CD4-positive, CD25-positive, alpha-beta regulatory T cell (primary cell): Measurements from ENCODE around the gene DLG2. TPM values are rescaled to one million over a fixed set of nuclear protein-coding genes. Genes with fewer than 3 reads are reported as not detected.

Experiments used
- ATAC-seq, 2 donors: fragments of 150-1000 bp; cut with Tn5 transposase; one replicate each; pipeline ENCODE4 v1.10.0; 2021; ENCODE audit warnings: low read depth in 2 of 2, moderate number of reproducible peaks in 2 of 2, moderate library complexity in 1 of 2
- DNase-seq, 3 donors: peaks; one replicate each; pipeline versions ENCODE4 v3.0.0 to v3.0.0-alpha.2; 2012 to 2022; ENCODE audit warnings: mixed read lengths in 1 of 3
- H3K27ac ChIP-seq: one replicate; pipeline ENCODE4 v1.7.0; 2013; ENCODE audit warnings: mild to moderate bottlenecking, low read length; ENCODE audit not compliant: insufficient read depth, poor library complexity, severe bottlenecking
- H3K27me3 ChIP-seq: one replicate; pipeline ENCODE4 v1.7.0; 2013; ENCODE audit warnings: low read length; ENCODE audit not compliant: control insufficient read depth, insufficient read depth
- H3K36me3 ChIP-seq: one replicate; pipeline ENCODE4 v1.7.0; 2013; ENCODE audit warnings: mild to moderate bottlenecking, low read length, moderate library complexity; ENCODE audit not compliant: control insufficient read depth, insufficient read depth
- H3K4me1 ChIP-seq: 2 replicates; pipeline ENCODE4 v1.7.0; 2013; ENCODE audit warnings: mild to moderate bottlenecking, low read length; ENCODE audit not compliant: insufficient read depth, control insufficient read depth, poor library complexity, severe bottlenecking
- H3K4me3 ChIP-seq: one replicate; pipeline ENCODE4 v1.7.0; 2013; ENCODE audit warnings: low read depth, mild to moderate bottlenecking, low read length, moderate library complexity
- H3K9me3 ChIP-seq, 2 experiments: 1 replicate in 1 of 2; 2 replicates in 1 of 2; pipeline ENCODE4 v1.7.0; 2013; ENCODE audit warnings: low read length in 2 of 2, mild to moderate bottlenecking in 1 of 2, moderate library complexity in 1 of 2; ENCODE audit not compliant: control insufficient read depth in 2 of 2
- H3K27ac Mint-ChIP-seq, 3 donors: one replicate each; pipeline ENCODE4 v1.8.0; 2020 to 2022; ENCODE audit warnings: mild to moderate bottlenecking in 3 of 3, mixed read lengths in 3 of 3, moderate library complexity in 2 of 3
- H3K27me3 Mint-ChIP-seq: one replicate; pipeline ENCODE4 v1.8.0; 2022; ENCODE audit warnings: mild to moderate bottlenecking, mixed read lengths
- H3K36me3 Mint-ChIP-seq: one replicate; pipeline ENCODE4 v1.8.0; 2020; ENCODE audit warnings: mixed read lengths
- H3K4me1 Mint-ChIP-seq, 4 donors: one replicate each; pipeline ENCODE4 v1.8.0; 2020 to 2022; ENCODE audit warnings: mixed read lengths in 4 of 4, mild to moderate bottlenecking in 1 of 4
- H3K4me3 Mint-ChIP-seq, 4 donors: one replicate each; pipeline ENCODE4 v1.8.0; 2020 to 2022; ENCODE audit warnings: mild to moderate bottlenecking in 4 of 4, mixed read lengths in 4 of 4, moderate library complexity in 3 of 4
- H3K9me3 Mint-ChIP-seq, 7 donors: one replicate each; pipeline ENCODE4 v1.8.0; 2020 to 2022; ENCODE audit warnings: mixed read lengths in 7 of 7, mild to moderate bottlenecking in 3 of 7, moderate library complexity in 2 of 7
- polyA plus RNA-seq, 4 donors: library from polyadenylated mRNA; unstranded; fragments of 300-500 nt; fragmentation: Illumina TruSeq; gene quantifications; one replicate each; pipeline ENCODE4 v1.2.3, GENCODE V29; 2021
- total RNA-seq: library from RNA; stranded (reverse); gene quantifications from one replicate; pipeline ENCODE4 v1.2.3, GENCODE V29; 2022

Gene DLG2
- total and polyA plus RNA-seq, 5 donors from 2014 or later = 0.26 to 2.0 (median 0.94) TPM

- Histone ChIP-seq H3K27me3 (no peaks in the 10 kb centered on the region), H3K36me3 (no peaks in the 10 kb centered on the region), H3K4me3 (no peak overlapping the region), H3K4me1 (no peaks in the 10 kb centered on the region), H3K9me3 (no peaks in the 10 kb centered on the region), H3K27ac (no peak overlapping the region)
- ATAC-seq = no peak
- DNase-seq = peak in 1 of 3 donors; percentile 34
- no peak overlapping the region for H3K27ac Mint-ChIP-seq
- H3K27me3 Mint-ChIP-seq = peaks cover 3% of the 10 kb centered on the region
- H3K4me3 Mint-ChIP-seq = no peak overlapping the region
- peaks cover 0 to 10% (median 2%) of the 10 kb centered on the region in 7 donors for H3K9me3 Mint-ChIP-seq
- no peaks in the 10 kb centered on the region for H3K36me3 Mint-ChIP-seq
- no peaks in the 10 kb centered on the region for H3K4me1 Mint-ChIP-seq
Observed at GRCh38 chr11:84714316-84714780, 912.8 kb downstream of the DLG2 start.

GRCh38 chr11:84691830-84692229 is 935.3 kb downstream of the DLG2 start:
- H3K27ac Mint-ChIP-seq = no peak overlapping the region
- Histone ChIP-seq H3K27ac (no peak overlapping the region), H3K27me3 (no peaks in the 10 kb centered on the region), H3K9me3 (no peaks in the 10 kb centered on the region), H3K36me3 (no peaks in the 10 kb centered on the region), H3K4me1 (no peaks in the 10 kb centered on the region), H3K4me3 (no peak overlapping the region)
- no peaks in the 10 kb centered on the region for H3K4me1 Mint-ChIP-seq
- H3K36me3 Mint-ChIP-seq = no peaks in the 10 kb centered on the region
- H3K9me3 Mint-ChIP-seq = peaks cover 0 to 30% (median 9%) of the 10 kb centered on the region in 7 donors
- no peak overlapping the region for H3K4me3 Mint-ChIP-seq
- H3K27me3 Mint-ChIP-seq = no peaks in the 10 kb centered on the region
- DNase-seq (no peak), ATAC-seq (no peak)

GRCh38 chr11:84687433-84687832 is 939.7 kb downstream of the DLG2 start:
- peaks cover 2 to 29% (median 13%) of the 10 kb centered on the region in 7 donors for H3K9me3 Mint-ChIP-seq

GRCh38 chr11:84686716-84687115 is 940.4 kb downstream of the DLG2 start:
- ATAC-seq (no peak), DNase-seq (no peak)
- H3K36me3 Mint-ChIP-seq = no peaks in the 10 kb centered on the region
- no peak overlapping the region for H3K4me3 Mint-ChIP-seq
- Histone ChIP-seq H3K36me3 (no peaks in the 10 kb centered on the region), H3K27ac (no peak overlapping the region), H3K27me3 (no peaks in the 10 kb centered on the region), H3K9me3 (peaks cover 0 to 3% of the 10 kb centered on the region in 2 experiments), H3K4me3 (no peak overlapping the region), H3K4me1 (no peaks in the 10 kb centered on the region)
- peaks cover 1 to 25% (median 10%) of the 10 kb centered on the region in 7 donors for H3K9me3 Mint-ChIP-seq
- no peak overlapping the region for H3K27ac Mint-ChIP-seq
- H3K27me3 Mint-ChIP-seq = no peaks in the 10 kb centered on the region
- H3K4me1 Mint-ChIP-seq = no peaks in the 10 kb centered on the region

More at GRCh38 chr11:84687433-84687832, 939.7 kb downstream of the DLG2 start:
- no peaks in the 10 kb centered on the region for H3K4me1 ChIP-seq
- H3K9me3 ChIP-seq = no peaks in the 10 kb centered on the region
- H3K27me3 ChIP-seq = no peaks in the 10 kb centered on the region
- DNase-seq (no peak), ATAC-seq (no peak)
- H3K4me3 ChIP-seq = no peak overlapping the region
- Mint-ChIP-seq H3K4me3 (no peak overlapping the region), H3K36me3 (no peaks in the 10 kb centered on the region), H3K27ac (no peak overlapping the region), H3K27me3 (no peaks in the 10 kb centered on the region), H3K4me1 (no peaks in the 10 kb centered on the region)
- no peak overlapping the region for H3K27ac ChIP-seq
- no peaks in the 10 kb centered on the region for H3K36me3 ChIP-seq

- ATAC-seq = no peak
- no peaks in the 10 kb centered on the region for H3K4me1 Mint-ChIP-seq
Observed at GRCh38 chr11:84685976-84686375, 941.2 kb downstream of the DLG2 start.

GRCh38 chr11:84685149-84685548 is 942.0 kb downstream of the DLG2 start:
- peaks cover 0 to 3% of the 10 kb centered on the region in 2 experiments for H3K9me3 ChIP-seq
- peaks cover 2 to 24% (median 10%) of the 10 kb centered on the region in 7 donors for H3K9me3 Mint-ChIP-seq
- no peaks in the 10 kb centered on the region for H3K27me3 ChIP-seq
- H3K4me3 ChIP-seq = no peak overlapping the region
- ATAC-seq (no peak), DNase-seq (no peak)
- no peak overlapping the region for H3K27ac Mint-ChIP-seq
- H3K4me1 ChIP-seq = no peaks in the 10 kb centered on the region
- no peaks in the 10 kb centered on the region for H3K36me3 Mint-ChIP-seq
- no peak overlapping the region for H3K27ac ChIP-seq
- H3K4me3 Mint-ChIP-seq = no peak overlapping the region
- H3K27me3 Mint-ChIP-seq = no peaks in the 10 kb centered on the region
- no peaks in the 10 kb centered on the region for H3K4me1 Mint-ChIP-seq
- no peaks in the 10 kb centered on the region for H3K36me3 ChIP-seq

More at GRCh38 chr11:84685976-84686375, 941.2 kb downstream of the DLG2 start:
- no peaks in the 10 kb centered on the region for H3K27me3 ChIP-seq
- no peaks in the 10 kb centered on the region for H3K27me3 Mint-ChIP-seq
- H3K4me1 ChIP-seq = no peaks in the 10 kb centered on the region
- H3K4me3 ChIP-seq = no peak overlapping the region
- H3K9me3 Mint-ChIP-seq = peaks cover 2 to 24% (median 9%) of the 10 kb centered on the region in 7 donors
- H3K36me3 Mint-ChIP-seq = no peaks in the 10 kb centered on the region
- no peaks in the 10 kb centered on the region for H3K36me3 ChIP-seq
- H3K4me3 Mint-ChIP-seq = no peak overlapping the region
- no peak for DNase-seq
- H3K27ac Mint-ChIP-seq = no peak overlapping the region
- H3K27ac ChIP-seq = no peak overlapping the region
- peaks cover 0 to 3% of the 10 kb centered on the region in 2 experiments for H3K9me3 ChIP-seq

- ATAC-seq = no peak
- Histone ChIP-seq H3K27me3 (no peaks in the 10 kb centered on the region), H3K27ac (no peak overlapping the region), H3K36me3 (no peaks in the 10 kb centered on the region), H3K4me1 (no peaks in the 10 kb centered on the region), H3K4me3 (no peak overlapping the region), H3K9me3 (peaks cover 0 to 3% of the 10 kb centered on the region in 2 experiments)
- H3K27me3 Mint-ChIP-seq = no peaks in the 10 kb centered on the region
- no peak overlapping the region for H3K4me3 Mint-ChIP-seq
- H3K4me1 Mint-ChIP-seq = no peaks in the 10 kb centered on the region
- no peaks in the 10 kb centered on the region for H3K36me3 Mint-ChIP-seq
- no peak for DNase-seq
- H3K27ac Mint-ChIP-seq = no peak overlapping the region
- peaks cover 0 to 12% (median 6%) of the 10 kb centered on the region in 7 donors for H3K9me3 Mint-ChIP-seq
Observed at GRCh38 chr11:84681456-84681855, 945.7 kb downstream of the DLG2 start.

- DNase-seq (no peak), ATAC-seq (no peak)
- no peaks in the 10 kb centered on the region for H3K4me1 ChIP-seq
- no peaks in the 10 kb centered on the region for H3K9me3 ChIP-seq
- no peaks in the 10 kb centered on the region for H3K36me3 ChIP-seq
- H3K27ac Mint-ChIP-seq = no peak overlapping the region
- no peaks in the 10 kb centered on the region for H3K27me3 Mint-ChIP-seq
- H3K9me3 Mint-ChIP-seq = peaks cover 0 to 21% (median 7%) of the 10 kb centered on the region in 7 donors
- no peaks in the 10 kb centered on the region for H3K27me3 ChIP-seq
- H3K4me3 ChIP-seq = no peak overlapping the region
- no peaks in the 10 kb centered on the region for H3K36me3 Mint-ChIP-seq
- no peak overlapping the region for H3K4me3 Mint-ChIP-seq
- no peaks in the 10 kb centered on the region for H3K4me1 Mint-ChIP-seq
- H3K27ac ChIP-seq = no peak overlapping the region
Observed at GRCh38 chr11:84675396-84676025, 951.6 kb downstream of the DLG2 start.
